ENCODE results near the gene TRIM44.
A peak's percentile ranks its signal among the peaks of the same experiment; 100 is the strongest.
"Not testable (repeated sequence)": the region's sequence is repeated elsewhere in the genome, so short reads cannot be mapped to it uniquely, and the experiment has no call there.

TRIM44 gene

GRCh38 chr11:35632301-35632700 lies 30.3 kb upstream of the TRIM44 start:
- no peak for DNase-seq

- DNase-seq, result no peak
Measured at GRCh38 chr11:35633827-35634423, 28.6 kb upstream of the TRIM44 start.

- DNase-seq, result no peak
Measured at GRCh38 chr11:35635933-35636332, 26.6 kb upstream of the TRIM44 start.

- no peak for DNase-seq
Measured at GRCh38 chr11:35639591-35640179, 22.9 kb upstream of the TRIM44 start.

GRCh38 chr11:35641171-35641897 lies 21.2 kb upstream of the TRIM44 start:
- DNase-seq, result peak in 3 of 51 donors; percentile 2 to 8 (median 3)

- DNase-seq, result no peak
Measured at GRCh38 chr11:35641964-35642363, 20.6 kb upstream of the TRIM44 start.

GRCh38 chr11:35647421-35648093 lies 15.0 kb upstream of the TRIM44 start:
- no peak for DNase-seq

- no peak for DNase-seq
Measured at GRCh38 chr11:35650006-35650405, 12.6 kb upstream of the TRIM44 start.

- DNase-seq, result no peak
Measured at GRCh38 chr11:35650467-35650866, 12.1 kb upstream of the TRIM44 start.

- no peak for DNase-seq
Measured at GRCh38 chr11:35651263-35651662, 11.3 kb upstream of the TRIM44 start.

- DNase-seq, result not testable (repeated sequence)
Measured at GRCh38 chr11:35652786-35653185, 9.8 kb upstream of the TRIM44 start.

- DNase-seq, result no peak
Measured at GRCh38 chr11:35654711-35655110, 7.9 kb upstream of the TRIM44 start.

- no peak for DNase-seq
Measured at GRCh38 chr11:35655254-35655653, 7.3 kb upstream of the TRIM44 start.

- DNase-seq, result no peak
Measured at GRCh38 chr11:35655856-35656255, 6.7 kb upstream of the TRIM44 start.

- DNase-seq, result no peak
Measured at GRCh38 chr11:35658020-35658948, 4.3 kb upstream of the TRIM44 start.

GRCh38 chr11:35661534-35661933 lies 1.0 kb upstream of the TRIM44 start:
- DNase-seq, result no peak

GRCh38 chr11:35662061-35662648 lies 420 bp upstream of the TRIM44 start:
- DNase-seq, result peak in 12 of 51 donors; percentile 12 to 82 (median 70)

- no peak for DNase-seq
Measured at GRCh38 chr11:35663408-35663702, 780 bp downstream of the TRIM44 start.

GRCh38 chr11:35664977-35665441 lies 2.4 kb downstream of the TRIM44 start:
- DNase-seq, result no peak

GRCh38 chr11:35667257-35667656 lies 4.7 kb downstream of the TRIM44 start:
- DNase-seq, result no peak

GRCh38 chr11:35668350-35668749 lies 5.8 kb downstream of the TRIM44 start:
- DNase-seq, result not testable (repeated sequence)
